OCI-LY7 (cell line): ENCODE data around the gene GTPBP4.

ENCODE experiments used
- EZH2phosphoT487 ChIP-seq: fragments of 200-600 bp; sonication (generic); IDR thresholded peaks from 2 replicates; pipeline ENCODE4 v1.6.1; 2018; ENCODE audit warnings: low read depth, borderline replicate concordance, mild to moderate bottlenecking, mixed run types, antibody characterized with exemption, low read length, moderate library complexity, mixed read lengths
- TF ChIP-seq, protein P1 (sequence below): fragments of 200-600 bp; sonication (generic); conservative IDR thresholded peaks from 2 replicates; pipeline ENCODE4 v1.5.1; 2014; ENCODE audit warnings: mild to moderate bottlenecking, antibody characterized with exemption, low read length, moderate library complexity, mixed read lengths

DNA sequence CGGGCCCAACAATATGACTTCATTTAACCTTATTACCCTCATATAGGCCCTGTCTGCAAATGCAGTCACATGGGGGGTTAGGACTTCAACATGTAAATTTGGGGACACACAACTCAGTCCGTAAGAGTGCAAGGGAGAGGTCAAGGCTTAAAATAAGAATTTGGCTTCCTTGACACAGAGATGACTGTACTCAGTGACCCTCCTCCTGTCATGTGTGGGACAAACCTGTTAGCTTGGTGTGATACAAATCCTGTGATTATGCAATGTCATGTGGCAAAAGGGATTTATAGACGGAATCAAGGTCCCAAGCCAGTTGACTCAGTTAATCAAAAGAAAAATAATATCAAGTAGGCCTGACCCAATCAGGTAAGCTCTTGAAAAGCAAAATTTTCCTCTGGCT, 25.9 kb upstream of the GTPBP4 start:
- TF ChIP-seq, protein P1, sequence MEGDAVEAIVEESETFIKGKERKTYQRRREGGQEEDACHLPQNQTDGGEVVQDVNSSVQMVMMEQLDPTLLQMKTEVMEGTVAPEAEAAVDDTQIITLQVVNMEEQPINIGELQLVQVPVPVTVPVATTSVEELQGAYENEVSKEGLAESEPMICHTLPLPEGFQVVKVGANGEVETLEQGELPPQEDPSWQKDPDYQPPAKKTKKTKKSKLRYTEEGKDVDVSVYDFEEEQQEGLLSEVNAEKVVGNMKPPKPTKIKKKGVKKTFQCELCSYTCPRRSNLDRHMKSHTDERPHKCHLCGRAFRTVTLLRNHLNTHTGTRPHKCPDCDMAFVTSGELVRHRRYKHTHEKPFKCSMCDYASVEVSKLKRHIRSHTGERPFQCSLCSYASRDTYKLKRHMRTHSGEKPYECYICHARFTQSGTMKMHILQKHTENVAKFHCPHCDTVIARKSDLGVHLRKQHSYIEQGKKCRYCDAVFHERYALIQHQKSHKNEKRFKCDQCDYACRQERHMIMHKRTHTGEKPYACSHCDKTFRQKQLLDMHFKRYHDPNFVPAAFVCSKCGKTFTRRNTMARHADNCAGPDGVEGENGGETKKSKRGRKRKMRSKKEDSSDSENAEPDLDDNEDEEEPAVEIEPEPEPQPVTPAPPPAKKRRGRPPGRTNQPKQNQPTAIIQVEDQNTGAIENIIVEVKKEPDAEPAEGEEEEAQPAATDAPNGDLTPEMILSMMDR: no peak
- TF ChIP-seq EZH2phosphoT487: no peak
